Measurements from ENCODE around the gene INKA1.
"Not testable (repeated sequence)": the region's sequence is repeated elsewhere in the genome, so short reads cannot be mapped to it uniquely, and the experiment has no call there.

Gene INKA1

GRCh38 chr3:49805367-49805782 lies 2.3 kb downstream of the INKA1 start:
- H3K36me3 Mint-ChIP-seq (ENCODE audit: insufficient read depth): peaks cover 17% of the 10 kb centered on the region
- no peaks in the 10 kb centered on the region for H3K9me3 Mint-ChIP-seq
- H3K27me3 Mint-ChIP-seq: no peaks in the 10 kb centered on the region
- no peak for ATAC-seq (replicated peaks; ENCODE audit: extremely low read depth, poor library complexity, severe bottlenecking)
- peak overlapping the region; percentile 19 for H3K4me3 Mint-ChIP-seq
- peaks cover 35% of the 10 kb centered on the region for H3K4me1 Mint-ChIP-seq
- peak overlapping the region; percentile 72 for H3K27ac Mint-ChIP-seq (ENCODE audit: low read depth)
- no peak for DNase-seq (ENCODE audit: low spot score in 2 of 2)

GRCh38 chr3:49805897-49806701 lies 3.0 kb downstream of the INKA1 start:
- peaks cover 20% of the 10 kb centered on the region for H3K36me3 Mint-ChIP-seq (ENCODE audit: insufficient read depth)
- H3K4me1 Mint-ChIP-seq: peaks cover 35% of the 10 kb centered on the region
- DNase-seq (ENCODE audit: low spot score in 2 of 2) (no peak), ATAC-seq (replicated peaks; ENCODE audit: extremely low read depth, poor library complexity, severe bottlenecking) (no peak)
- H3K9me3 Mint-ChIP-seq: no peaks in the 10 kb centered on the region
- no peaks in the 10 kb centered on the region for H3K27me3 Mint-ChIP-seq
- peak overlapping the region; percentile 72 for H3K27ac Mint-ChIP-seq (ENCODE audit: low read depth)
- H3K4me3 Mint-ChIP-seq: peak overlapping the region; percentile 19

- H3K27ac Mint-ChIP-seq (ENCODE audit: low read depth): peak overlapping the region; percentile 38
- H3K27me3 Mint-ChIP-seq: no peaks in the 10 kb centered on the region
- no peak for ATAC-seq (replicated peaks; ENCODE audit: extremely low read depth, poor library complexity, severe bottlenecking)
- H3K4me3 Mint-ChIP-seq: no peak overlapping the region
- no peak for DNase-seq (ENCODE audit: low spot score in 2 of 2)
- peaks cover 20% of the 10 kb centered on the region for H3K36me3 Mint-ChIP-seq (ENCODE audit: insufficient read depth)
- H3K9me3 Mint-ChIP-seq: no peaks in the 10 kb centered on the region
- peaks cover 34% of the 10 kb centered on the region for H3K4me1 Mint-ChIP-seq
These were observed 3.8 kb downstream of the INKA1 start for GRCh38 chr3:49806850-49807249.

GRCh38 chr3:49807431-49808114 lies 4.5 kb downstream of the INKA1 start:
- H3K27me3 Mint-ChIP-seq: no peaks in the 10 kb centered on the region
- no peak for ATAC-seq (replicated peaks; ENCODE audit: extremely low read depth, poor library complexity, severe bottlenecking)
- DNase-seq (ENCODE audit: low spot score in 2 of 2): no peak
- H3K9me3 Mint-ChIP-seq: no peaks in the 10 kb centered on the region
- no peak overlapping the region for H3K4me3 Mint-ChIP-seq
- peaks cover 29% of the 10 kb centered on the region for H3K4me1 Mint-ChIP-seq
- H3K27ac Mint-ChIP-seq (ENCODE audit: low read depth): peak overlapping the region; percentile 38
- peaks cover 20% of the 10 kb centered on the region for H3K36me3 Mint-ChIP-seq (ENCODE audit: insufficient read depth)

GRCh38 chr3:49812916-49813496 lies 9.9 kb downstream of the INKA1 start:
- Mint-ChIP-seq H3K27ac (ENCODE audit: low read depth) (peak overlapping the region; percentile 93), H3K9me3 (no peaks in the 10 kb centered on the region), H3K36me3 (ENCODE audit: insufficient read depth) (peaks cover 18% of the 10 kb centered on the region), H3K4me1 (peaks cover 22% of the 10 kb centered on the region), H3K4me3 (peak overlapping the region; percentile 93), H3K27me3 (no peaks in the 10 kb centered on the region)
- ATAC-seq (replicated peaks; ENCODE audit: extremely low read depth, poor library complexity, severe bottlenecking) (no peak), DNase-seq (ENCODE audit: low spot score in 2 of 2) (no peak)

- Mint-ChIP-seq H3K4me1 (peaks cover 22% of the 10 kb centered on the region), H3K9me3 (no peaks in the 10 kb centered on the region), H3K36me3 (ENCODE audit: insufficient read depth) (peaks cover 18% of the 10 kb centered on the region), H3K27me3 (no peaks in the 10 kb centered on the region), H3K4me3 (peak within 1 kb of the TSS; percentile 93), H3K27ac (ENCODE audit: low read depth) (peak within 1 kb of the TSS; percentile 93)
- no peak for DNase-seq (ENCODE audit: low spot score in 2 of 2)
- peak; percentile 85 for ATAC-seq (replicated peaks; ENCODE audit: extremely low read depth, poor library complexity, severe bottlenecking)
These were observed 10.6 kb downstream of the INKA1 start, which contains the start of gene UBA7 for GRCh38 chr3:49813497-49814174. Gene UBA7, minus strand, starts transcription at chr3:49813953. Its CDS starts 166 bp downstream, at chr3:49813787.

- peak overlapping the region; percentile 55 for H3K27ac Mint-ChIP-seq (ENCODE audit: low read depth)
- not testable (repeated sequence) for H3K4me1 Mint-ChIP-seq; H3K4me3 Mint-ChIP-seq; H3K27me3 Mint-ChIP-seq; ATAC-seq (replicated peaks; ENCODE audit: extremely low read depth, poor library complexity, severe bottlenecking); H3K9me3 Mint-ChIP-seq; DNase-seq (ENCODE audit: low spot score in 2 of 2); H3K36me3 Mint-ChIP-seq (ENCODE audit: insufficient read depth)
These were observed 20.1 kb downstream of the INKA1 start for GRCh38 chr3:49823131-49823530.

GRCh38 chr3:49826016-49826415 lies 23.0 kb downstream of the INKA1 start:
- Mint-ChIP-seq H3K27ac (ENCODE audit: low read depth) (no peak overlapping the region), H3K36me3 (ENCODE audit: insufficient read depth) (no peaks in the 10 kb centered on the region), H3K4me3 (no peak overlapping the region), H3K4me1 (no peaks in the 10 kb centered on the region), H3K27me3 (no peaks in the 10 kb centered on the region), H3K9me3 (no peaks in the 10 kb centered on the region)
- ATAC-seq (replicated peaks; ENCODE audit: extremely low read depth, poor library complexity, severe bottlenecking) (no peak), DNase-seq (ENCODE audit: low spot score in 2 of 2) (no peak)

GRCh38 chr3:49831341-49831740 lies 28.3 kb downstream of the INKA1 start:
- H3K36me3 Mint-ChIP-seq (ENCODE audit: insufficient read depth): no peaks in the 10 kb centered on the region
- H3K9me3 Mint-ChIP-seq: no peaks in the 10 kb centered on the region
- no peak overlapping the region for H3K4me3 Mint-ChIP-seq
- H3K27ac Mint-ChIP-seq (ENCODE audit: low read depth): no peak overlapping the region
- no peaks in the 10 kb centered on the region for H3K4me1 Mint-ChIP-seq
- ATAC-seq (replicated peaks; ENCODE audit: extremely low read depth, poor library complexity, severe bottlenecking) (no peak), DNase-seq (ENCODE audit: low spot score in 2 of 2) (no peak)
- H3K27me3 Mint-ChIP-seq: no peaks in the 10 kb centered on the region

- H3K9me3 Mint-ChIP-seq: no peaks in the 10 kb centered on the region
- DNase-seq (ENCODE audit: low spot score in 2 of 2) (peak; percentile 69), ATAC-seq (replicated peaks; ENCODE audit: extremely low read depth, poor library complexity, severe bottlenecking) (peak; percentile 88)
- H3K27me3 Mint-ChIP-seq: no peaks in the 10 kb centered on the region
- no peak overlapping the region for H3K4me3 Mint-ChIP-seq
- no peak overlapping the region for H3K27ac Mint-ChIP-seq (ENCODE audit: low read depth)
- no peaks in the 10 kb centered on the region for H3K4me1 Mint-ChIP-seq
- H3K36me3 Mint-ChIP-seq (ENCODE audit: insufficient read depth): peaks cover 1% of the 10 kb centered on the region
These were observed 36.2 kb downstream of the INKA1 start for GRCh38 chr3:49839193-49839809.

GRCh38 chr3:49840388-49840787 lies 37.3 kb downstream of the INKA1 start:
- DNase-seq (ENCODE audit: low spot score in 2 of 2) (no peak), ATAC-seq (replicated peaks; ENCODE audit: extremely low read depth, poor library complexity, severe bottlenecking) (no peak)
- H3K9me3 Mint-ChIP-seq: no peaks in the 10 kb centered on the region
- H3K27ac Mint-ChIP-seq (ENCODE audit: low read depth): no peak overlapping the region
- H3K4me1 Mint-ChIP-seq: no peaks in the 10 kb centered on the region
- H3K36me3 Mint-ChIP-seq (ENCODE audit: insufficient read depth): peaks cover 1% of the 10 kb centered on the region
- H3K27me3 Mint-ChIP-seq: no peaks in the 10 kb centered on the region
- no peak overlapping the region for H3K4me3 Mint-ChIP-seq

- H3K27me3 Mint-ChIP-seq: no peaks in the 10 kb centered on the region
- no peaks in the 10 kb centered on the region for H3K4me1 Mint-ChIP-seq
- DNase-seq (ENCODE audit: low spot score in 2 of 2) (no peak), ATAC-seq (replicated peaks; ENCODE audit: extremely low read depth, poor library complexity, severe bottlenecking) (no peak)
- no peak overlapping the region for H3K27ac Mint-ChIP-seq (ENCODE audit: low read depth)
- no peaks in the 10 kb centered on the region for H3K9me3 Mint-ChIP-seq
- H3K36me3 Mint-ChIP-seq (ENCODE audit: insufficient read depth): peaks cover 1% of the 10 kb centered on the region
- H3K4me3 Mint-ChIP-seq: no peak overlapping the region
These were observed 38.1 kb downstream of the INKA1 start for GRCh38 chr3:49841126-49841696.
